Activated CD4-positive, alpha-beta memory T cell treated with anti-CD3 and anti-CD28 coated beads for 36 hours (primary cell): ENCODE measurements around the gene CCDC12. TPM values are rescaled to one million over a fixed set of nuclear protein-coding genes. Genes with fewer than 3 reads are reported as not detected.

ENCODE experiments used
- total RNA-seq, 2 experiments: library from RNA; stranded (reverse); gene quantifications; one replicate each; pipeline ENCODE4 v1.2.3, GENCODE V29; 2021

Gene CCDC12
- total RNA-seq, 2 experiments from 2014 or later, result 44.3 to 49.9 TPM

Other genes with a start within 250 kb of the CCDC12 start
- not detected for gene MYL3, start 113.3 kb downstream of the CCDC12 start, total RNA-seq
- not detected for gene PTH1R, start 99.0 kb downstream of the CCDC12 start, total RNA-seq
- 100 to 1,000 TPM; 114 to 117 TPM for gene NBEAL2, start 2.9 kb upstream of the CCDC12 start, total RNA-seq
- gene SETD2, start 187.4 kb upstream of the CCDC12 start, total RNA-seq, result 10 to 100 TPM; 31.2 to 31.8 TPM